Endodermal cell (in vitro differentiated cells): ENCODE results near the gene KRT6A. TPM values are rescaled to one million over a fixed set of nuclear protein-coding genes. Genes with fewer than 3 reads are reported as not detected.

Experiments
- DNase-seq: peaks from one replicate; pipeline ENCODE4 v3.0.0-alpha.2; 2017
- H3K27ac ChIP-seq: 2 replicates; pipeline ENCODE4 v1.5.1; 2013; ENCODE audit warnings: mild to moderate bottlenecking, low read depth, low read length, moderate library complexity
- H3K27me3 ChIP-seq: 2 replicates; pipeline ENCODE4 v1.6.1; 2013; ENCODE audit warnings: mild to moderate bottlenecking, low read length, moderate library complexity; ENCODE audit not compliant: insufficient read depth, control insufficient read depth, poor library complexity, severe bottlenecking
- H3K36me3 ChIP-seq: 2 replicates; pipeline ENCODE4 v1.7.0; 2013; ENCODE audit warnings: mild to moderate bottlenecking, low read length, moderate library complexity; ENCODE audit not compliant: control insufficient read depth, insufficient read depth
- H3K4me1 ChIP-seq: one replicate; pipeline ENCODE4 v1.7.0; 2013; ENCODE audit warnings: low read length; ENCODE audit not compliant: control insufficient read depth, insufficient read depth
- H3K4me3 ChIP-seq: 2 replicates; pipeline ENCODE4 v1.5.1; 2013; ENCODE audit warnings: mild to moderate bottlenecking, low read length, moderate library complexity
- H3K9ac ChIP-seq: 2 replicates; pipeline ENCODE4 v1.6.1; 2013; ENCODE audit warnings: mild to moderate bottlenecking, low read length, moderate library complexity; ENCODE audit not compliant: poor library complexity, severe bottlenecking; ENCODE audit errors: extremely low read depth
- H3K9me3 ChIP-seq: 2 replicates; pipeline ENCODE4 v1.6.1; 2013; ENCODE audit warnings: mild to moderate bottlenecking, low read length, moderate library complexity; ENCODE audit not compliant: control insufficient read depth
- H3K27ac Mint-ChIP-seq: 2 replicates; pipeline ENCODE4 v1.8.0; 2020; ENCODE audit warnings: mixed read lengths
- H3K27me3 Mint-ChIP-seq: 2 replicates; pipeline ENCODE4 v1.8.0; 2021; ENCODE audit warnings: mild to moderate bottlenecking, mixed read lengths; ENCODE audit not compliant: insufficient read depth
- H3K36me3 Mint-ChIP-seq: 2 replicates; pipeline ENCODE4 v1.8.0; 2020; ENCODE audit warnings: low read depth, mixed read lengths
- H3K4me1 Mint-ChIP-seq: 2 replicates; pipeline ENCODE4 v1.8.0; 2020; ENCODE audit warnings: mixed read lengths
- H3K4me3 Mint-ChIP-seq: 2 replicates; pipeline ENCODE4 v1.8.0; 2020; ENCODE audit warnings: mild to moderate bottlenecking, moderate library complexity, mixed read lengths
- H3K9me3 Mint-ChIP-seq: 2 replicates; pipeline ENCODE4 v1.8.0; 2020; ENCODE audit warnings: mild to moderate bottlenecking, mixed read lengths
- WGBS, 2 experiments: methylation state at CpG; one replicate each; pipeline versions ENCODE4 v1.1.5 to v1.1.7; 2013; ENCODE audit warnings: missing lambda C conversion rate in 2 of 2, mixed read lengths in 1 of 2; ENCODE audit not compliant: insufficient coverage in 1 of 2, insufficient read length in 1 of 2; 5-methylcytosine and 5-hydroxymethylcytosine counted together
- total RNA-seq, 2 donors: library from RNA; stranded (reverse); fragmentation: NEBNext Ultra II Directional in 1 of 2; extraction: Animal tissue kit (Norgen Biotek cat#: 25700) in 1 of 2; gene quantifications; 2 replicates in 1 of 2; 3 replicates in 1 of 2; pipeline ENCODE4 v1.2.1, GENCODE V29; 2021
- TF ChIP-seq, protein P1 (sequence below): fragments of 200-600 bp; sonication (generic); conservative IDR thresholded peaks from 2 replicates; pipeline ENCODE4 v1.5.0; 2021; ENCODE audit warnings: antibody characterized with exemption, mild to moderate bottlenecking

KRT6A gene
- total RNA-seq, 2 donors from 2014 or later: not detected

DNA sequence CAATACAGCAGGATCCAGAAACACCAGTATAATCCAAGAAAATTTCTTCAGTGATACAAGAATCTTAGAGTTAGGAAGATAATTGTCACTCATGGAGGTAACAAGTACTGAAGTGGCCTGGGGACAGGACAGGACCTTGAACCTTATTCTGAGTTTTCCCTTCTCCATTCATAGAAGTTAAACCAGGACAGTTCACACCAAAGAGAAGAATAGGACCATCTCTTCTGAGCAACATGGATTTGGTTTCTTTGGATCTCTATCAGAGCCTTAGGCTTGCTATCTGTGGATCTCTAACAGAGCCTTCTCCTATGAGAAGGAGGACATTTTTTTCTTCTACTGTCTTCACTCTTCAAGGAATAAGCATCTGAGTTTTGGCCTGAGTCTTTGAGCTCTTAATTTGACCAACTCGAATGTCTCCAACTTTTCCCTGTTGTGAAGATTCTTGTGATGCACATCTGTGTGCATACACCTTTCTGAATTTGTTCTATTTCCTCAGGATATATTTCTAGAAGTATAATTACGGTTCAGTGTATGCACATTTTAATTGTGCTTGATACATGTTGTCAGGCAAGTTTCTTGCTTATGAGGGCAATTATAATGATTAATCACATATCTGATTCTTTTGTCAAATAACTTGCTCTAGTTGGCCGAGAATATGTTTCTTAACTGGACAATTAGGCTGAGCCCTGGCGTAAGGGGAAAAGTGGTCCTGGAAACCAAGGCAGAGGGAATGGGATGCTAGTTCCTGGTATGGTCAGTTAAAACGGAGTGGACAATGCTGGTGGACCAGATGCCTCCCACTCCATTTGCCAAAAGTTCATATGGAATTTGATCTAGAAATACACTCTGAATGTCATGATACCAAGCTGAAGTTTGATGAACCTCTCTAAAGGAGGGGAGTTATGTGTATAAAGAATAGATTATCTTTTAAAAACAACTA is 6.6 kb downstream of the KRT6A start:
- peaks cover 13% of the 10 kb centered on the region for H3K9me3 ChIP-seq
- H3K27ac Mint-ChIP-seq: no peak overlapping the region
- H3K27me3 Mint-ChIP-seq: peaks cover 27% of the 10 kb centered on the region

DNA sequence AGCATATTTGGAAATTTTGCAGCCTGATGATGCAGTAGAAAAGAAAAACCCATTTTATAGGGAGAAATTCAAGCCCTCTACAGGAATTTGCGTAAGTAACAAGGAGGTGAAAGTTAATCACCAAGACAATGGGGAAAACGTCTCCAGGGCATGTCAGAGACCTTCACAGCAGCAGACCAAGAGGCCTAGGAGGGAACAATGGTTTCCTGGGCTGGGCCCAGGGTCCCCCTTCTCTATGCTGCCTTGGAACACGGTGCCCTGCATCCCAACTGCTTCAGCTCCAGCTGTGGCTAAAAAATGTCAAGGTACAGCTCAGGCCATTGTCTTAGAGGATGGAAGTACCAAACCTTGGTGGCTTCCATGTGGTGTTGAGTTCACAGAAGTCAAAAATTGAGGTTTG is 13.0 kb downstream of the KRT6A start:
- Mint-ChIP-seq H3K27ac (no peak overlapping the region), H3K27me3 (peaks cover 12% of the 10 kb centered on the region), H3K4me3 (no peak overlapping the region), H3K4me1 (no peaks in the 10 kb centered on the region), H3K36me3 (no peaks in the 10 kb centered on the region), H3K9me3 (peaks cover 18% of the 10 kb centered on the region)
- Histone ChIP-seq H3K27me3 (no peaks in the 10 kb centered on the region), H3K9ac (no peak overlapping the region), H3K4me1 (no peaks in the 10 kb centered on the region), H3K36me3 (no peaks in the 10 kb centered on the region), H3K4me3 (no peak overlapping the region), H3K27ac (no peak overlapping the region), H3K9me3 (peaks cover 25% of the 10 kb centered on the region)
- DNase-seq: no peak
- TF ChIP-seq, protein P1, sequence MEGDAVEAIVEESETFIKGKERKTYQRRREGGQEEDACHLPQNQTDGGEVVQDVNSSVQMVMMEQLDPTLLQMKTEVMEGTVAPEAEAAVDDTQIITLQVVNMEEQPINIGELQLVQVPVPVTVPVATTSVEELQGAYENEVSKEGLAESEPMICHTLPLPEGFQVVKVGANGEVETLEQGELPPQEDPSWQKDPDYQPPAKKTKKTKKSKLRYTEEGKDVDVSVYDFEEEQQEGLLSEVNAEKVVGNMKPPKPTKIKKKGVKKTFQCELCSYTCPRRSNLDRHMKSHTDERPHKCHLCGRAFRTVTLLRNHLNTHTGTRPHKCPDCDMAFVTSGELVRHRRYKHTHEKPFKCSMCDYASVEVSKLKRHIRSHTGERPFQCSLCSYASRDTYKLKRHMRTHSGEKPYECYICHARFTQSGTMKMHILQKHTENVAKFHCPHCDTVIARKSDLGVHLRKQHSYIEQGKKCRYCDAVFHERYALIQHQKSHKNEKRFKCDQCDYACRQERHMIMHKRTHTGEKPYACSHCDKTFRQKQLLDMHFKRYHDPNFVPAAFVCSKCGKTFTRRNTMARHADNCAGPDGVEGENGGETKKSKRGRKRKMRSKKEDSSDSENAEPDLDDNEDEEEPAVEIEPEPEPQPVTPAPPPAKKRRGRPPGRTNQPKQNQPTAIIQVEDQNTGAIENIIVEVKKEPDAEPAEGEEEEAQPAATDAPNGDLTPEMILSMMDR: no peak
- WGBS, 2 experiments: 73 to 78% methylated on average over 2 to 3 of the region's 3 CpGs

More for the DNA sequence above, 6.6 kb downstream of the KRT6A start:
- H3K4me1 ChIP-seq: no peaks in the 10 kb centered on the region
- no peak overlapping the region for H3K4me3 ChIP-seq
- H3K36me3 ChIP-seq: no peaks in the 10 kb centered on the region
- Mint-ChIP-seq H3K4me3 (no peak overlapping the region), H3K9me3 (peaks cover 2% of the 10 kb centered on the region), H3K4me1 (no peaks in the 10 kb centered on the region), H3K36me3 (no peaks in the 10 kb centered on the region)
- 80 to 90% methylated on average over 1 to 5 of the region's 5 CpGs for WGBS, 2 experiments
- TF ChIP-seq, protein P1: no peak
- DNase-seq: no peak
- no peak overlapping the region for H3K9ac ChIP-seq
- no peaks in the 10 kb centered on the region for H3K27me3 ChIP-seq
- no peak overlapping the region for H3K27ac ChIP-seq

DNA sequence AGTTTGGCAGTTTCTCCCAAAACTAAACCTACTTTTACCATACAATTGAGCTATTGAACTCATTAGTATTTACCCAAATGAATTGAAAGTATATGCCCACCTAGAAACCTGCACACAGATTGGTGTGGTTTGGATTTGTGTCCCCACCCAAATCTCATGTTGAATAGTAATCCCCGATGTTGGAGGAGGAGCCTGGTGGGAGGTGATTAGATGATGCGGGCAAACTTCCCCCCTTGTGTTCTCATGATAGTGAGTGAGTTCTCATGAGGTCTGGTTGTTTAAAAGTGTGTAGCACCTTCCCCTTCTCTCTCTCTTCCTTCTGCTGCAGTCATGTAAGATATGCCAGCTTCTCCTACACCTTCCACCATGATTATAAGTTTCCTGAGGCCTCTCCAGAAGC is 15.4 kb downstream of the KRT6A start:
- H3K27me3 ChIP-seq: no peaks in the 10 kb centered on the region
- H3K4me3 ChIP-seq: no peak overlapping the region
- Mint-ChIP-seq H3K27ac (no peak overlapping the region), H3K36me3 (no peaks in the 10 kb centered on the region), H3K4me1 (no peaks in the 10 kb centered on the region), H3K27me3 (no peaks in the 10 kb centered on the region), H3K9me3 (peaks cover 18% of the 10 kb centered on the region), H3K4me3 (no peak overlapping the region)
- H3K9me3 ChIP-seq: peaks cover 18% of the 10 kb centered on the region
- no peak overlapping the region for H3K9ac ChIP-seq
- H3K4me1 ChIP-seq: no peaks in the 10 kb centered on the region
- 100% methylated on average over 1 of the region's 2 CpGs; no CpG with 5 or more reads in 1 of the 2 experiments for WGBS, 2 experiments
- H3K27ac ChIP-seq: no peak overlapping the region
- TF ChIP-seq, protein P1: no peak
- DNase-seq: no peak
- H3K36me3 ChIP-seq: no peaks in the 10 kb centered on the region
